Gastrocnemius medialis (tissue), 4 donors: Measurements from ENCODE around the gene RFXANK.

ENCODE experiments used
- POLR2A ChIP-seq, 2 donors: fragments of 450-650 bp; IDR thresholded peaks; one replicate each; pipeline ENCODE4 v1.6.1; 2017; ENCODE audit warnings: antibody characterized with exemption in 2 of 2, mild to moderate bottlenecking in 2 of 2, moderate library complexity in 2 of 2
- TF ChIP-seq, protein P1 (sequence below), 5 experiments: fragments of 450-650 bp in 3 of 5; fragments of 200-600 bp in 2 of 5; sonication (generic) in 2 of 5; IDR thresholded peaks in 4 of 5; conservative IDR thresholded peaks in 1 of 5; 1 replicate in 4 of 5; 2 replicates in 1 of 5; pipeline ENCODE4 v1.5.1; 2016 to 2019; ENCODE audit warnings: antibody characterized with exemption in 5 of 5, mild to moderate bottlenecking in 3 of 5, moderate library complexity in 3 of 5

DNA sequence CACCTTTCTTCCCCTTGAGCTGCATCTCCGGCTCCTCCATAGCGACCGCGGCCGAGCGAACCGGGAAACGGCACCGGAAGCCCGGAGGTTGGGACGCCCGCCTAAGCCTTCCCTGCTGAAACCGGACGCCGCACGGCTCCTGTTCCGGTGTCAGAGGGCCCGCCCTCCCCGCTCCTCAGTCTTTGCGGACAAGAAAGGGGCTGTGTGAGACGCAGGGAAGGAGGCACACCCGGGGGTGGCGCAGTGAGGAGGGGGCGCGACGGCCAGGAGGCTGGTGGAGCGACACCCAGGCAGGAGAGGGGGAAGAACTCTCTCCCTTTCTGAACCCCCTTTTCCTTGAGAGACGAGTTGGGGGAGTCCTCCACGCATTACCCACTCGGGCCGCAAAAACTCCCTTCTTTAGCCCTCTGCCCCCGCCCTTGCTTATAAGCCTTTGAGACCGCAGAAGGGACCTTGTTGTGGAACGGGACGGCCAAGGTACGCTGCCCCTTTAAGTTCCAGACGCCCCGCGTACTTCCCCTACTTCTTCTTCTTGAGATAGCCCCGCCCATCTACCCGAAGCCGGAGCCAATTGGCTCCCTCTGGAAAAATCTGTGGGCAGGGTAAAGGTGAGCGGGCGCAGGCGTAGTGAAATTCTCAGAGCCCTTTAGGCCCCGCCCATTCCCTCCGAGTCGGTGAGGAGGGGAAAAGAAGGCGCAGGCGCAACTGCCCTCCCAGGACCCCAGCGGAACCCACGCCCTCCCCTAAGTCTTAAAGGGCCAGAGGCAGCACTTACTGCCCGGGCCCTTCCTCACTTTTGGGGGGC is at the start of gene RFXANK, which contains the start of gene BORCS8:
- TF ChIP-seq, protein P1, sequence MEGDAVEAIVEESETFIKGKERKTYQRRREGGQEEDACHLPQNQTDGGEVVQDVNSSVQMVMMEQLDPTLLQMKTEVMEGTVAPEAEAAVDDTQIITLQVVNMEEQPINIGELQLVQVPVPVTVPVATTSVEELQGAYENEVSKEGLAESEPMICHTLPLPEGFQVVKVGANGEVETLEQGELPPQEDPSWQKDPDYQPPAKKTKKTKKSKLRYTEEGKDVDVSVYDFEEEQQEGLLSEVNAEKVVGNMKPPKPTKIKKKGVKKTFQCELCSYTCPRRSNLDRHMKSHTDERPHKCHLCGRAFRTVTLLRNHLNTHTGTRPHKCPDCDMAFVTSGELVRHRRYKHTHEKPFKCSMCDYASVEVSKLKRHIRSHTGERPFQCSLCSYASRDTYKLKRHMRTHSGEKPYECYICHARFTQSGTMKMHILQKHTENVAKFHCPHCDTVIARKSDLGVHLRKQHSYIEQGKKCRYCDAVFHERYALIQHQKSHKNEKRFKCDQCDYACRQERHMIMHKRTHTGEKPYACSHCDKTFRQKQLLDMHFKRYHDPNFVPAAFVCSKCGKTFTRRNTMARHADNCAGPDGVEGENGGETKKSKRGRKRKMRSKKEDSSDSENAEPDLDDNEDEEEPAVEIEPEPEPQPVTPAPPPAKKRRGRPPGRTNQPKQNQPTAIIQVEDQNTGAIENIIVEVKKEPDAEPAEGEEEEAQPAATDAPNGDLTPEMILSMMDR (IDR thresholded peaks at IDR 0.05 in 4 of 5, conservative IDR thresholded peaks at IDR 0.05 in 1 of 5) = peak in 2 of 5 experiments; percentile 9 to 18
- peak; percentile 67 to 79 for TF ChIP-seq POLR2A (IDR thresholded peaks at IDR 0.05)
